Liver (tissue), 3 donors: ENCODE measurements around the gene GJB5.

Source experiments
- CTCF ChIP-seq: fragments of 150-350 bp; IDR thresholded peaks from 2 replicates; pipeline ENCODE4 v1.5.1; 2017; ENCODE audit warnings: improper control_type of control experiment, low read depth, low read length; ENCODE audit not compliant: missing input control
- EGR1 ChIP-seq, 2 donors: IDR thresholded peaks; 2 replicates each; pipeline ENCODE4 v1.6.1; 2016 to 2018; ENCODE audit warnings: antibody characterized with exemption in 2 of 2, low read depth in 2 of 2
- JUND ChIP-seq, 2 donors: IDR thresholded peaks; 2 replicates each; pipeline ENCODE4 v1.6.1; 2016; ENCODE audit warnings: antibody characterized with exemption in 2 of 2
- NR2F2 ChIP-seq: IDR thresholded peaks from 2 replicates; pipeline ENCODE4 v1.6.1; 2016; ENCODE audit warnings: antibody characterized with exemption
- REST ChIP-seq: IDR thresholded peaks from 2 replicates; pipeline ENCODE4 v1.6.1; 2016; ENCODE audit warnings: antibody characterized with exemption, mild to moderate bottlenecking
- SP1 ChIP-seq: IDR thresholded peaks from 2 replicates; pipeline ENCODE4 v1.6.1; 2018; ENCODE audit warnings: antibody characterized with exemption, mild to moderate bottlenecking
- donor health status: healthy.
- donor health status: healthy.

- TF ChIP-seq NR2F2 (no peak), CTCF (no peak), EGR1 (IDR thresholded peaks at IDR 0.05; ENCODE audit: low read depth in 2 of 2) (no peak), SP1 (no peak), REST (no peak), JUND (IDR thresholded peaks at IDR 0.05) (no peak)
Measured at GRCh38 chr1:34710812-34711211, 44.0 kb upstream of the GJB5 start.
